HG03025 (cell line): Measurements from ENCODE around the gene SLC22A23.

Experiments
- ATAC-seq: cut with Tn5 transposase; IDR thresholded peaks from one replicate; pipeline ENCODE4 v1.9.1; 2021; ENCODE audit warnings: mild to moderate bottlenecking, moderate library complexity; ENCODE audit not compliant: unreplicated experiment, low FRiP score

The SLC22A23 gene

DNA sequence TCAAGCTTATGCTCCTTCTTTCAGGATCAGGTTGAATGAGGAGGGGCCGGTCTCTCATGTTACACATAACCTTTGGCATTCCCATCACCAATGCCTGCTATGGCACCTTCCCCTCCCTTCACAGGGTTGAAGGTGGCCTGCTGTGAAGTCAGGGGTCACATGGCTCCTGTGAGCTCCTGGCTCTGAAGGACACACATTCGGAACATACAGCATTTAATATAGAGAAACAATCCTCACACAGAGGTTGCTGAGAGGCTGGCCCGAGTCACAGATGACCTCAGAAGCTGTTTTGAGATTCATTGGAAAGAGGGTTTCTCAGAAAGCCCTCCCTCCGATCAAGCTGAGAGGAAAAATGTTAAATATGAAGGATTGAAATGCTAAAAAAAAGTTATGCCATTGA, 116.0 kb downstream of the SLC22A23 start:
- no peak for ATAC-seq

DNA sequence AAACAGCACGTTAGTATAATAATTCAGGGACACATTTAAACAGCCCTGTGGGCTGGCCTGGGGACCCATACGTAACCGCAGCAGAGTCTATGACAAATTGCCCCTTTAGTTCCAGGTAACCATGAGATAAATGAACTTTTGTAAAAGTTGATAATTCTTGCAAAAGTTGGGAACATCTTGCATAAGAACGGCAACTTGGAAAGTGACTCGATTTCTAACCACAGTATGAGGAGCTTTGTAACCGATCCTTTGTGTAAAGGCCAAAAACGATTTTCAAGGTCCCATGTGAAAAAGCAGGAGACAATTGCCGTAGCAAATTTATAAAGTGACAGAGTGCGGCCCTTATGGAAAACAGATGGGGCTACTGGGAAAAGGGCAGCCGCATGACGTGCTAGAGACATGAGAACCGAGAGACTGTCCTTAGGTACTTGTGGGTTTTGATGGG, 116.5 kb downstream of the SLC22A23 start:
- no peak for ATAC-seq

DNA sequence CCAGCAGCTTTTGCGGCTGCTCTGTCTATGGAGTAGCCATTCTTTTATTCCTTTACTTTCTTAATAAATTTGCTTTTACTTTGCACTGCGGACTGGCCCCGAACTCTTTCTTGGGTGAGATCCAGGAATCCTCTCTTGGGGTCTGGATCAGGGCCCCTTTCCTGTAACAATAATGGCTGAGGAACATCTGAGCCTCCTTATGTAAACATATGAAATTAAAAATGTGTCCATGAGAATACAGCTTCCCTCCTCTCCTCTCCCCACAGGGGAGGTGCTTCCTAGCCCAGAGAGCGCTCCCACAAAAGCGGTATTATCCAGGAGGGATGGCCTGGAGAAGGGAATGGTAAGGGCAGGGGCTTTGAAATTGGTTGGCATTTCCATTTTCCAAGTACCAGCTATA, 117.0 kb downstream of the SLC22A23 start:
- no peak for ATAC-seq

DNA sequence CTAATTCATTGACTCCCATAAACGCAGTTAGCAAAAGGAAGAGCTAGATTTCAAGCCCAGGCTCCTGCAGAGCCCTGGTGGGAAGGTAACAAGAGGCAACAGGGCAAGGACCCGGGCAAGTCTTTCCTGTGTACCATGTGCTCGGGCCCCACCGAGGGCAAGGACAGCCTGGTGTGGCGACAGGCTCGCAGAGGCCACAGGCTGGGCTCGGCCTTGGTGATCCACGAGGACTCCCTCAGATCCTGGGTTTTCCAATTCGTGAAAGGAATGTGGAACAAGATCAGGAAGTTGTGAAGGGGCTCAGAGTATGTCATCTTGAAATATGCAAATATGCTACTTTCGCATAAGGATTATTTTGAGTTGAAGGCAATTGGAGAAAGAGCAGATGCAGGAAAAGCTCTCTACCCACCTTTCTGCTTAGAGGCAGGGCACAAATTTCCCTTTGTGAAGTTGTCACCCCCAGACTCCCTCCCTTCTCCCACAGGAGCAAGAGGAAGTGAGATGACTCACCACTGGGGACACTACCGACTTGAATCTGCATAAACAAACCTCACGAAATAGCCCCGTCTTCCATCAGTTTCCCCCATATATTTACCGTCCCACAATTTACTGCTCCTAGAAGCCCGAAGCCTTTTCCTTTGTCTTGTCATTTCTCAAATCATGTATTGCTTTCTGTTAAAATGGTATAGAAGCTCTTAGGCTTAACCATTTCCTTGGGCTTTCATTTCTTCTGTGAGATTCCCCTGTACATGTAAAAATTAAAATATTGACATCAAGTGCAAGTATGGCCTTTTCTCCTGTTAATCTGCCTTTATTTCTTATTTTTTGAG, 119.1 kb downstream of the SLC22A23 start:
- ATAC-seq, result no peak

GRCh38 chr6:3336859-3337515, 119.9 kb downstream of the SLC22A23 start:
- ATAC-seq, result no peak

GRCh38 chr6:3336066-3336786, 120.6 kb downstream of the SLC22A23 start:
- no peak for ATAC-seq

GRCh38 chr6:3335169-3335568, 121.7 kb downstream of the SLC22A23 start:
- no peak for ATAC-seq

DNA sequence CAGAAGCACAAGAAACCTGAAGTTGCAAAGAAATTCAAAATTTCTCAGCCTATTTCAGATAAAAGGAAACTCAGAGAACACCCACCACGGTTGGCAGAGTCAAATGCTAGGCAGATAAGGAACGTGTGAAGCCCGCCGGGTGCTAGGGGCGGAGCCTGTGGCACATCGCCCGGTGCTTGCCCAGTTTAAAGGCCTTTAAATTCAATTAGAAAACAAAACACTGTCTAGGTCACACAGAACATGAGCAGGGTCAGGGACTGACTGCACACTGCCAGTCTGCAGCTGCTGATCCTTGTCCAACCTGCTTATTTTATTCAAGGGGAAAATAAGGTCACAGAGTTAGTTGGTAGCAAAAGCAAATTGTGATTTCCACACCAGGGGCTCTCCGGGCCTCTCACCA, 122.3 kb downstream of the SLC22A23 start:
- ATAC-seq, result no peak

GRCh38 chr6:3333263-3333662, 123.6 kb downstream of the SLC22A23 start:
- no peak for ATAC-seq

- ATAC-seq, result no peak
Observed at GRCh38 chr6:3331971-3332370, 124.9 kb downstream of the SLC22A23 start.

DNA sequence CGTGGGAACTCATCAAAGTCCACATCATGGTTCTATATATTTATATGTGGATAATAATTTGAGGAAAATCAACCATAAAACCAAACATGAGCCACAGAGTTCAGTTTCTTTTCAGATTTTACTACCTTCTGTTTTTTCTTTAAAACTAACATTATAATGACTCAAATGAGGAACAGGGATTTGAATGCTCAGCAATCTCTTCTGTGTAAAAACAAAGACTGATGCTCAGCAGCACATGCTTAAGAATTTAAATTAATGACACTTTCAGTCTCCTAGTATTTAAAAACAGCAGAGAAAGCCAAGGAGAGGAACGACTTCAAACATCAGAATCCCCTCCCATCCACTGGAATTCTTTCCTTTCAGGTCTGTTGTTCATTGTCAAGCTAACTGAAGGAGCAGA, 125.4 kb downstream of the SLC22A23 start:
- no peak for ATAC-seq

- ATAC-seq, result no peak
Observed at GRCh38 chr6:3330199-3330598, 126.7 kb downstream of the SLC22A23 start.

DNA sequence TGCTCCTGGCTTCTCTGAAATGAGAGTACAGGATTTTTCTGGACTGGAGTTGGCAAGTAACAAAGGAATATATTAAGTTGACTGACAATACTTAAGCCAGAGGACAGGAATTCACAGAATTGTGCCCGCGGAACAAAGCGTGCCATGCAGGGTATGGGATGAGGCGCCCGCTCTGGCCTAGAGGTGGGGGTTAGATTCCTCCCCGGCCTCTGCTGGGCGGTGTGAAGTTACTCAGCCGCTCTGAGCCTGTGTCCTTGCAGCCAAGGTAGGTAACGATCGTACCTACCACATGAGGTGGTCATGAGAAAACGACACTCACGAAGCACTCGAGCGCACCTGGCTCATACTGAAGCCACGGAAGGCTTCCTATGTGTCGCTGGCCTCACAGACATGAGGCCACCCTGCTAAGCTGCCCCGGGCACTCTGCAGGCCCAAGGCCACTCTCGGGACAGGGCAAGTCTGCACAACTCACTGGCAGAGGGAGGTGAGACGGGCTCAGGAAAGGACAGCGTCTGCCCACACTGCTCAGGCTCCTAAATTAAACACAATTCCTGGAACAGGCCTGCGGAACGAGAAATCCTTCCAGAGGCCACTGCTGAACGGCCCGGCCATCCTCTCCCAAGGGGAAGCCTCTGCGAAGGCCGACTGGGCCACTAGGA, 127.3 kb downstream of the SLC22A23 start:
- ATAC-seq, result no peak

DNA sequence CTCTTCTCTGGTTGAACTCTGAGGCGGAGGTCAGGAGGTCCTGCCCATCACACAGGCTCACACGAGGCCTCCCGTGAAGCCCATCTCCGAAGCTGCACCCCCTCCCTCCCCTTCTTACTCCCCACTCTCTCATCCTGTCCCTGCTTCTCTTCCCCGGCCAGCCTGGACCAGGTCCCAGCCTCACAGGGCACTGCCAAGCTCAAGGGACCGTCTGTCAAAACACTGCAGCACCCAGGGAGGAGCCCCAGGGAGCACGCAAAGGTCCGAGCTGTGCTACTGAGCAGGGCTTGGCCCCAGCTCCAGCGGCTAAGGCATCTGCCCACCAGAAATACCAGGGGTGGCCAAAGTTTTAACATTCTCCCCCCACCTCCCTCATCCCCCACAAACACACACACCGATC, 128.1 kb downstream of the SLC22A23 start:
- no peak for ATAC-seq

DNA sequence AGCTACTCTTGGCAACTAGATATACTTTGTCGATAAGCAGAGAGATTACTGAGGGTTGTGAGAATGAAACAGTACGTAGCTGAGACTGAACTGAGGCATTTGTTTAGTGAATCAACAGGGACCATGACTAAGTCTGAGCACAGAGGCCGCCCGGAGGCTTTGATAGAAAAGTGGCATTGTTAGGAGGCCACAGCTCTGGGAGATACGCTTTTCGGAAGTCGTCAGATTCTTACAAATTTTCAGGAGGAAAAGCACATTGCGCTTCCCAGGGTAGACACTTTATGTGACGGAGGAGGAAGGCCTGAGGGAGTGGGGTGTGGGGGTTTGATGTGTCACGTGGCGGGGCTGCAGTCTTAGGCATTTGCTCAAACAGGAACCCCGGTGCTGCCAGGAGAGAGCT, 128.7 kb downstream of the SLC22A23 start:
- ATAC-seq, result no peak

DNA sequence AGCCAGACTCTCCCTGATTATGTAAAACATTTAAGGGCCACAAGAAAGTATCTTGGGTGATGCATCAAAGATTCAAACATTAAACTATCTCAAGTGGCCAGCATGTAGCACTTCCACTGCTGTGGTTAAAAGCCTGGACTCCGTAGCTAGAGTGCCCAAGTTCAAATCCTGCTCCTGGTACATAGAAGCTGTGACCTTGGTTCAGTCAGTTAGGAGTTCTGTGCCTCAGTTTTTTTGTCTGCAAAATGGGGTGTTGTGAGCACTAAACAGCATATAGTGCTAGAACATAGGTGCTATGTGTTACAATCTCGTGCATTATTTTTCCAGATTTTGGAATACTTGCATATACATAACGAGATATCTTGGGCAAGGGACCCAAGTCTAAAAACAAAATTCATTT, 129.4 kb downstream of the SLC22A23 start:
- ATAC-seq, result no peak

GRCh38 chr6:3326981-3327380, 129.9 kb downstream of the SLC22A23 start:
- no peak for ATAC-seq

- ATAC-seq, result no peak
Observed at GRCh38 chr6:3326184-3326971, 130.5 kb downstream of the SLC22A23 start.

DNA sequence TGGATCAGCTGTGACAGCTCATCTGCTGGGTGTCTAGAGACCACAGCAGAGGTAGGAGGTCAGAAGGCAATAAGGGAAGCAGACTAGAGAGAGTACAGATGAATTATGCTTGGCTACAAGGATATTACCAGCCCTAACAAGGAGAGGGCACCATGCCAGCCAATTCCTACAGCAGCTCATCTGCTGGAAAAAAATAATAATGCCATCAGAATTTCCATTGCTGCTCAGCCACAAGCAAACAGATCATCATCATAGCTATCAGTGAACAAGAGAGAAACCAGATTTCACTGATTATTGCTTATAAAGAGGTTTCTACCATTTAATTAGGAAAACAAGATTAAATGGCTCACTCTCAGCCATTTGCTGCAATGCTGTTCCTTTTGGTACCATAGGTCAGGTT, 131.6 kb downstream of the SLC22A23 start:
- no peak for ATAC-seq
